ENCODE measurements around the gene SEPTIN5. TPM values are rescaled to one million over a fixed set of nuclear protein-coding genes. Genes with fewer than 3 reads are reported as not detected.

Gene SEPTIN5
- total and polyA plus RNA-seq, 2 donors from 2014 or later = 10.4 to 13.0 TPM

GRCh38 chr22:19759427-19760057, 45.2 kb downstream of the SEPTIN5 start:
- no peak for FAIRE-seq
- peaks cover 0 to 2% (median 0%) of the 10 kb centered on the region in 3 donors for H3K4me1 ChIP-seq (ENCODE audit: control insufficient read depth in 2 of 3, insufficient read depth in 2 of 3, low read depth in 1 of 3, low read length in 3 of 3)
- H3K9ac ChIP-seq (ENCODE audit: low read length in 3 of 3) = no peak overlapping the region
- DNase-seq = no peak
- H3K4me3 ChIP-seq (ENCODE audit: low read length in 3 of 3) = no peak overlapping the region
- intact Hi-C loops (cut with DNase I) = no loop called here
- no peaks in the 10 kb centered on the region for H3K9me3 ChIP-seq (ENCODE audit: control insufficient read depth in 2 of 3, insufficient read depth in 1 of 3, low read length in 3 of 3)
- no peaks in the 10 kb centered on the region for H3K36me3 ChIP-seq (ENCODE audit: control insufficient read depth in 2 of 3, insufficient read depth in 3 of 3, low read length in 3 of 3)
- TF ChIP-seq, protein P1, sequence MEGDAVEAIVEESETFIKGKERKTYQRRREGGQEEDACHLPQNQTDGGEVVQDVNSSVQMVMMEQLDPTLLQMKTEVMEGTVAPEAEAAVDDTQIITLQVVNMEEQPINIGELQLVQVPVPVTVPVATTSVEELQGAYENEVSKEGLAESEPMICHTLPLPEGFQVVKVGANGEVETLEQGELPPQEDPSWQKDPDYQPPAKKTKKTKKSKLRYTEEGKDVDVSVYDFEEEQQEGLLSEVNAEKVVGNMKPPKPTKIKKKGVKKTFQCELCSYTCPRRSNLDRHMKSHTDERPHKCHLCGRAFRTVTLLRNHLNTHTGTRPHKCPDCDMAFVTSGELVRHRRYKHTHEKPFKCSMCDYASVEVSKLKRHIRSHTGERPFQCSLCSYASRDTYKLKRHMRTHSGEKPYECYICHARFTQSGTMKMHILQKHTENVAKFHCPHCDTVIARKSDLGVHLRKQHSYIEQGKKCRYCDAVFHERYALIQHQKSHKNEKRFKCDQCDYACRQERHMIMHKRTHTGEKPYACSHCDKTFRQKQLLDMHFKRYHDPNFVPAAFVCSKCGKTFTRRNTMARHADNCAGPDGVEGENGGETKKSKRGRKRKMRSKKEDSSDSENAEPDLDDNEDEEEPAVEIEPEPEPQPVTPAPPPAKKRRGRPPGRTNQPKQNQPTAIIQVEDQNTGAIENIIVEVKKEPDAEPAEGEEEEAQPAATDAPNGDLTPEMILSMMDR (IDR thresholded peaks at IDR 0.05; ENCODE audit: borderline replicate concordance, extremely low read depth, insufficient read depth) = no peak
- H3K27me3 ChIP-seq (ENCODE audit: control insufficient read depth, insufficient read depth, low read length) = peaks cover 56% of the 10 kb centered on the region
- no peak overlapping the region for H3K27ac ChIP-seq (ENCODE audit: low read depth in 2 of 2, low read length in 2 of 2)

- Histone ChIP-seq H3K27me3 (ENCODE audit: control insufficient read depth, insufficient read depth, low read length) (peaks cover 55% of the 10 kb centered on the region), H3K36me3 (ENCODE audit: control insufficient read depth in 2 of 3, insufficient read depth in 3 of 3, low read length in 3 of 3) (no peaks in the 10 kb centered on the region), H3K4me3 (ENCODE audit: low read length in 3 of 3) (no peak within 1 kb of the TSS), H3K9me3 (ENCODE audit: control insufficient read depth in 2 of 3, insufficient read depth in 1 of 3, low read length in 3 of 3) (no peaks in the 10 kb centered on the region), H3K4me1 (ENCODE audit: control insufficient read depth in 2 of 3, insufficient read depth in 2 of 3, low read depth in 1 of 3, low read length in 3 of 3) (peaks cover 0 to 2% (median 0%) of the 10 kb centered on the region in 3 donors), H3K27ac (ENCODE audit: low read depth in 2 of 2, low read length in 2 of 2) (no peak within 1 kb of the TSS), H3K9ac (ENCODE audit: low read length in 3 of 3) (no peak within 1 kb of the TSS)
- TF ChIP-seq, protein P1 (IDR thresholded peaks at IDR 0.05; ENCODE audit: borderline replicate concordance, extremely low read depth, insufficient read depth) = no peak
- FAIRE-seq (no peak), DNase-seq (no peak)
- intact Hi-C loops (cut with DNase I) = no loop called here
Measured at GRCh38 chr22:19760058-19760950, 46.0 kb downstream of the SEPTIN5 start, which contains the start of gene TBX1. Gene TBX1, plus strand, starts transcription at chr22:19760778. Its CDS starts 66 bp downstream, at chr22:19760844.

DNA sequence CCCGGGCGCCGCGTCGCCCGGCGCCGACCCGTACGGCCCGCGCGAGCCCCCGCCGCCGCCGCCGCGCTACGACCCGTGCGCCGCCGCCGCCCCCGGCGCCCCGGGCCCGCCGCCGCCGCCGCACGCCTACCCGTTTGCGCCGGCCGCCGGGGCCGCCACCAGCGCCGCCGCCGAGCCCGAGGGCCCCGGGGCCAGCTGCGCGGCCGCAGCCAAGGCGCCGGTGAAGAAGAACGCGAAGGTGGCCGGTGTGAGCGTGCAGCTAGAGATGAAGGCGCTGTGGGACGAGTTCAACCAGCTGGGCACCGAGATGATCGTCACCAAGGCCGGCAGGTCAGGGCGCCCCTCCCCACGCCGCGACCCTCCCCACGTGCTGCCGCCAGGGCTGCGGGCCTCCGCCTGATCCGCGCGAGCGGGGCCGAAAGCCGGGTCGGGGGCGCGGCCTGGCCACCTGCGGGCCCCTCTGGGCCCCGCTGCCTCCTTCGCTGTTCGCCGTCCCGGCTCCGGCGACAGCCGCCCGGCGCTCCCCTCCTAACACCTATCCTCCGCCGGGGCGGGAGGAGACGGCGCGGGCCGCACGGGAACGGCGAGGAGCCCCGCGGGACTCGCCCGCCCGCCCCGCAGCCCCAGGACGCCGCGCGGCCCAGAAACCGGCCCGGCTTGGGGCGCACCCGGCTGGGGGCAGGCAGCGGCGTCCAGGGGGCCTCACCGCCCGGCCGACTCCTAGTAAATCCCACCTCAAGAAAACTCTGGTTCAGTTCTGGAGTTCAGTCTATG, 46.8 kb downstream of the SEPTIN5 start:
- H3K4me3 ChIP-seq (ENCODE audit: low read length in 3 of 3) = no peak overlapping the region
- H3K9me3 ChIP-seq (ENCODE audit: control insufficient read depth in 2 of 3, insufficient read depth in 1 of 3, low read length in 3 of 3) = no peaks in the 10 kb centered on the region
- intact Hi-C loops (cut with DNase I) = no loop called here
- H3K27me3 ChIP-seq (ENCODE audit: control insufficient read depth, insufficient read depth, low read length) = peaks cover 55% of the 10 kb centered on the region
- no peak for FAIRE-seq
- DNase-seq = no peak
- no peak overlapping the region for H3K27ac ChIP-seq (ENCODE audit: low read depth in 2 of 2, low read length in 2 of 2)
- H3K36me3 ChIP-seq (ENCODE audit: control insufficient read depth in 2 of 3, insufficient read depth in 3 of 3, low read length in 3 of 3) = no peaks in the 10 kb centered on the region
- TF ChIP-seq, protein P1 (IDR thresholded peaks at IDR 0.05; ENCODE audit: borderline replicate concordance, extremely low read depth, insufficient read depth) = no peak
- peaks cover 0 to 2% (median 0%) of the 10 kb centered on the region in 3 donors for H3K4me1 ChIP-seq (ENCODE audit: control insufficient read depth in 2 of 3, insufficient read depth in 2 of 3, low read depth in 1 of 3, low read length in 3 of 3)
- no peak overlapping the region for H3K9ac ChIP-seq (ENCODE audit: low read length in 3 of 3)
